Activated CD4-positive, alpha-beta T cell treated with anti-CD3 and anti-CD28 coated beads, Interleukin-2, amount 10 ng/mL, durations not matched to agents 24 days and 14 days (primary cell): ENCODE data around the gene COL4A3. TPM values are rescaled to one million over a fixed set of nuclear protein-coding genes. Genes with fewer than 3 reads are reported as not detected.
"Not testable (repeated sequence)": the region's sequence is repeated elsewhere in the genome, so short reads cannot be mapped to it uniquely, and the experiment has no call there.

Source experiments
- DNase-seq: peaks from one replicate; pipeline ENCODE4 v3.0.0; 2022
- H3K27ac Mint-ChIP-seq: one replicate; pipeline ENCODE4 v1.8.0; 2022; ENCODE audit warnings: mild to moderate bottlenecking, mixed read lengths
- H3K27me3 Mint-ChIP-seq: one replicate; pipeline ENCODE4 v1.8.0; 2022; ENCODE audit warnings: mixed read lengths
- H3K36me3 Mint-ChIP-seq: one replicate; pipeline ENCODE4 v1.8.0; 2022; ENCODE audit warnings: low read depth, mild to moderate bottlenecking, mixed read lengths
- H3K4me1 Mint-ChIP-seq: one replicate; pipeline ENCODE4 v1.8.0; 2021; ENCODE audit warnings: mixed read lengths
- H3K4me3 Mint-ChIP-seq: one replicate; pipeline ENCODE4 v1.8.0; 2022; ENCODE audit warnings: mild to moderate bottlenecking, moderate library complexity, mixed read lengths
- H3K9me3 Mint-ChIP-seq: one replicate; pipeline ENCODE4 v1.8.0; 2021; ENCODE audit warnings: mixed read lengths
- intact Hi-C: fragments of 100-400 bp; cut with micrococcal nuclease; formaldehyde crosslinking; loops from one replicate; pipeline ENCODE4 v1.15.1; 2023
- total RNA-seq: library from RNA; stranded (reverse); gene quantifications from 2 replicates; pipeline ENCODE4 v1.2.3, GENCODE V29; 2022

The COL4A3 gene
- total RNA-seq, 1 donor from 2014 or later = not detected

DNA sequence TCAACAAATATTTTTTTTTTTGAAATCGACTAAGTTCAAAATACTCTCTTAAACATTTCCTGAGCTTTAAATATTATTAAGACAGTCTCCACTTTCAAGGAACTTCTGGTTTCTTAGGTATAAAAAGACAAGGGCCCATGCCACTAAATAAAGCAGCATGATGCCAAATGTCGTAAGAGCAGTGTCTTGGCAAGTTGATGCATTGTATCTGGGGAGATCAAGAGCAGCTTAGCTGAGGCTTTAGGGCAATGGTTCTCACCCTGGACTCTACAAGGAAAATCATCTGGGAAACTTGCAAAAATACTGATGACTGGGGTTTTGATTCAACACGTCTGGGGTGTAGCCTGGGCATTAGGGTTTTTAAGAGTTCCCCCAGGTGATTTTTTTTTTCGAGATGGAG, 41.3 kb downstream of the COL4A3 start:
- Mint-ChIP-seq H3K36me3 (no peaks in the 10 kb centered on the region), H3K27me3 (no peaks in the 10 kb centered on the region), H3K9me3 (no peaks in the 10 kb centered on the region), H3K27ac (no peak overlapping the region), H3K4me1 (no peaks in the 10 kb centered on the region), H3K4me3 (no peak overlapping the region)
- intact Hi-C loops = no loop called here
- DNase-seq = no peak

DNA sequence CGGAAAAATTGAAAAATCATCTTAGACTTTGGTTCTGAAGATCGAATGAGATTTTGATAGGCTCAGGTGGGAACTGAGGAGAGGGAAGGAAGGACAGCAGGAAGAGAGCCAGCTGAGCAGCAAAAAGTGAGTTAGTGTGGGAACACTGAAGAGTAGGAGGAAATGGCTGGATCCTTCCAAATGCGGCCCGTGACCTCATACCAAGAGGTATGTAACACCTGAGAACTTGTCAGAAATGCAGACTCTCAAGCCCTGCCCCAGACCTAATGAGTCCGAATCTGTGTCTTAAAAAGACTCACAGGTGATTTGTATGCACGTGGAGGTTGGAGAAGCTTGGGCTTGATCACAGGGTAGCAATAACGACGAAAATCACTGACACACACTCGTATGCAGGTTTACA, 42.0 kb downstream of the COL4A3 start:
- H3K27me3 Mint-ChIP-seq = no peaks in the 10 kb centered on the region
- no peak for DNase-seq
- H3K9me3 Mint-ChIP-seq = no peaks in the 10 kb centered on the region
- H3K27ac Mint-ChIP-seq = no peak overlapping the region
- no peaks in the 10 kb centered on the region for H3K36me3 Mint-ChIP-seq
- no peak overlapping the region for H3K4me3 Mint-ChIP-seq
- intact Hi-C loops = no loop called here
- no peaks in the 10 kb centered on the region for H3K4me1 Mint-ChIP-seq

GRCh38 chr2:227207573-227207972, 43.1 kb downstream of the COL4A3 start:
- no peak for DNase-seq
- Mint-ChIP-seq H3K27me3 (no peaks in the 10 kb centered on the region), H3K4me3 (no peak overlapping the region), H3K36me3 (no peaks in the 10 kb centered on the region), H3K9me3 (no peaks in the 10 kb centered on the region), H3K4me1 (no peaks in the 10 kb centered on the region), H3K27ac (no peak overlapping the region)
- intact Hi-C loops = no loop called here

DNA sequence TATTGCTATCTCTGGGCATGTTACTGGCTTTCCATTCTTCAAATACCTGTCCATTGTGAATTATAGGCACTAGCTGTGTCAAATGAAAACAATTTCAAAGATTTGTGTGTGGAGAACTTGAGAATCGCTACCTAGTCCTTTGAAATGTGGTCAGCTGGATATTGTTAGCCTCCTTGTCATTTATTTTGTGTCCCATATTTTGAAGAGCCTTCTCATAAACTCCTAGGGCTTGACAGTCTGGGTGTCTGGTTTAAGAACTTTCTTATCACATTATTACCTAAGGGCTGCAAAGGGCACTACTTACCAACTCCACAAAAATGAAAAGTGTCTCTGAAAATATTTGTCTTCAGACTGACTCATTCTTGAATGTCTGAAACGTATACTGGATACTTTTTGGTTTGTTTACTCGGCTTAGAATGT, 50.2 kb downstream of the COL4A3 start:
- no peak overlapping the region for H3K4me3 Mint-ChIP-seq
- no peak overlapping the region for H3K27ac Mint-ChIP-seq
- no peaks in the 10 kb centered on the region for H3K4me1 Mint-ChIP-seq
- H3K27me3 Mint-ChIP-seq = no peaks in the 10 kb centered on the region
- no peaks in the 10 kb centered on the region for H3K36me3 Mint-ChIP-seq
- H3K9me3 Mint-ChIP-seq = no peaks in the 10 kb centered on the region
- DNase-seq = no peak
- intact Hi-C loops = no loop called here

DNA sequence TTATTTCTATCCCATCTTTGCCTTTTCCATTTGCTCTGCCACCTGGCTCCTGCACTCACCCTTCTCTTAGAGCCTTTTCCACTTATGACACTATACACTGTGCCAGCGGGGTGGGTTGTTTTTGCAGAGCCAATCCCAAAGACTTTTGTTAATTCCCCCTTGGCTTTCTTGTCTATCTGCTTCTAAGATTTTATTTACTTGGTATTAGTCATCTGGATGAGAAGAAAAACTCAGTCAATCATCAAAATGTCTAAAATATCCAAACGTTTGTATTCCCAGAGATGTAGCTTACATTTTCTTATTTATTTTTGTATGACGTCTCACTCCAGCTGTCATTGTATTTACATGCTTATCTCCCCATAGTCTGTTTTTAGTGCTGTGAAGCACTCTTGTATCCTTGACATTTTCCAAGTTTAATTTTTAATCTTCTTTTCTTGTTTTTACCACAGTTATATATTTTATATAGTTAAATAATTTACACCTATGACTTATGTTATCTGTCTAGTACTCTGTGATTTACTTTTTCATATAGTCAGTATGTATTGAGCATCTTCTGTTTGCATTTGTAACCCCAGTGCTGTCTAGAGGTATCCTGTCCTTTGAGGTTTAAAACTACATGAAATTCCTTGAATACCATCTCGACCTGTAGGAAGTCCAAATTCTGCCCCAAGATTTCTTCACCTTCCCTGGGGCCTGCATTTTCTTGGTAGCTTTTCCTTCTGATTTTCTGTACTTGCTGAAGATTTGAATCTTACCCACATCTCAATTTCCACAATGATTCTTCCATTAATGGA, 55.1 kb downstream of the COL4A3 start:
- H3K27ac Mint-ChIP-seq = no peak overlapping the region
- H3K4me3 Mint-ChIP-seq = no peak overlapping the region
- H3K4me1 Mint-ChIP-seq = no peaks in the 10 kb centered on the region
- H3K9me3 Mint-ChIP-seq = no peaks in the 10 kb centered on the region
- intact Hi-C loops = no loop called here
- peak; percentile 31 for DNase-seq
- H3K36me3 Mint-ChIP-seq = no peaks in the 10 kb centered on the region
- H3K27me3 Mint-ChIP-seq = no peaks in the 10 kb centered on the region

DNA sequence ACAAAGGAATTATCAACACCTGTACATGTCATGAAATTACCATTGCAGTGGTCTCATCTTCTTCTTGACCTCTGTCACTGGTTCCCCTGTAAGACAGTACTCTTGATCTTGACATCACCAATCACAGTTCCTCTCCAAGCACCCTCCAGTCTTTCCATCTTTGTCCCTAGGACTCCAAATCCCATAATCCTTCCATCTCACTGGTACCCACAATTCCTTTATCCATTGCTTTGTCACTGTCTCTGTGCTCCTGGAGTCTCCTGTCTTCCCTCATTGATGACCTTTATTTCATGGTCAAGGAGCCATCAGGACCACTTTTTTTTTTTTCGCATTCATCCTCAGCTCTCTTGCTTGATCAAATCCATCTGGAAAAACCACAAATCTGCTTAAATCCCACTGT, 56.7 kb downstream of the COL4A3 start:
- Mint-ChIP-seq H3K36me3 (no peaks in the 10 kb centered on the region), H3K4me3 (no peak overlapping the region), H3K27ac (no peak overlapping the region), H3K9me3 (no peaks in the 10 kb centered on the region), H3K4me1 (no peaks in the 10 kb centered on the region), H3K27me3 (peaks cover 1% of the 10 kb centered on the region)
- DNase-seq = no peak
- intact Hi-C loops = no loop called here

DNA sequence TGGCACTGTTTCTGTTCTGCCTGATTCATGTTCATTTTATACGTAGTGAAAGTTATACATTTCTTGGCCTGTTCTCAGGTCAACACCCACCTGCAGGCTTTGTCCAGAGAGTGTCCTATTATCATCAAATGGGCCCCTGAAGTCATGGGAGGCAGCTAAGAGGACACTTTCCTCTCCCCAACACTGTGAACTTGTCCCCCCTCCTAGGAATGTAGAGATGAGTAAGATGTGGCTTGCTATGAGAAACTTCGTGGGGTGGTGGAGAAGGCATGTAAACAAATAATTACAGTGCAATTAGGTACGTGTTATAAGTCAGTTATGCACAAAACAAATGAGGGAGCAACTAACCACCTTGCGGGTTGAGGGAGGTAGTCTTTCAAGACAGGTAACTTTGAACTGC, 57.9 kb downstream of the COL4A3 start:
- Mint-ChIP-seq H3K4me1 (no peaks in the 10 kb centered on the region), H3K9me3 (no peaks in the 10 kb centered on the region)
- intact Hi-C loops = no loop called here

DNA sequence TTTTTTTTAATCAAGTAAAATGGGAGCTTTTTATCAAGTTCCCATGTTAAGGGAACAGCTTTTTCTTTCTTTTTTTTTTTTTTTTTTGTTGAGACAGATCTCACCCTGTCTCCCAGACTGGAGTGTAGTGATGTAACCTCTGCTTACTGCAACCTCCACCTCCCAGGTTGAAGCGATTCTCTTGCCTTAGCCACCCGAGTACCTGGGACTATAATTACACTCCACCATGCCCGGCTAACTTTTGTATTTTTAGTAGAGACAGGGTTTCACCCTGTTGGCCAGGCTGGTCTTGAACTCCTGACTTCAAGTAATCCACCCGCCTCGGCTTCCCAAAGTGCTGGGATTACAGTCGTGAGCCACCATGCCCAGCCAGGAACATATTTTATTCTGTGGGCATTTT, 61.2 kb downstream of the COL4A3 start:
- H3K27ac Mint-ChIP-seq, H3K4me1 Mint-ChIP-seq, H3K4me3 Mint-ChIP-seq, H3K36me3 Mint-ChIP-seq, DNase-seq, intact Hi-C loops, H3K9me3 Mint-ChIP-seq, H3K27me3 Mint-ChIP-seq: not testable (repeated sequence)

More for the DNA sequence above, 57.9 kb downstream of the COL4A3 start:
- no peak overlapping the region for H3K27ac Mint-ChIP-seq
- H3K27me3 Mint-ChIP-seq = peaks cover 1% of the 10 kb centered on the region
- DNase-seq = peak; percentile 17
- H3K36me3 Mint-ChIP-seq = no peaks in the 10 kb centered on the region
- no peak overlapping the region for H3K4me3 Mint-ChIP-seq

DNA sequence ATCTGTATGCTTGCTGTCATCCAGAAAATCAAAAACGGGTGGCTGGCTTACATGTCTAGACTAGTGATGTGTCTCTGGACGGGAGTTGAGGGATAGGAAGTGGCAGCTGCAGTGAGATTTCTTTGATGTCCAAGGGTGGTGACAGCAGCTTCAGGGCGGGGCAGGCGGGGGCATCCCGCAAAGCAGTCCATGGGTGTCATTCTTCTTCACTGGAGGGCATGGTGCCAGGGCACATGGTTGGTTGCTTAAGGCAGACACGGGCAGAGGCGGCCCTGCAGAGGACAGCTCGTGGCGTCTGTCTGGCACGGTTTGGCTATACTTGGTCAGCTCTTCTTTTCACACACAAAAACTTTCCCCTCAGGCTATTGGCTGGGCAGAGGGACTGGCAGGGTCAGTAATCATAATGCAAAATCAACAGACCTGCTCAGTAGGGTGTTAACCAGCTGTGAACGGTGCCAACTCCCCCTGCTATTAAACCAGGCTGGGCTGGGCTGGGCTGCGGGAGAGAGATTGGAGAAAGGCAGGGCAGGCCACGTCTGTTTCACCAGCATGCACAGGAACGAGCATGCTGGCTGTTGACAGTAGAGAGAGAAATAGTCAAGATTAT, 63.7 kb downstream of the COL4A3 start:
- Mint-ChIP-seq H3K4me1 (no peaks in the 10 kb centered on the region), H3K27ac (no peak overlapping the region), H3K36me3 (no peaks in the 10 kb centered on the region), H3K9me3 (peaks cover 5% of the 10 kb centered on the region), H3K27me3 (peaks cover 11% of the 10 kb centered on the region), H3K4me3 (no peak overlapping the region)
- no peak for DNase-seq
- intact Hi-C loops = no loop called here

DNA sequence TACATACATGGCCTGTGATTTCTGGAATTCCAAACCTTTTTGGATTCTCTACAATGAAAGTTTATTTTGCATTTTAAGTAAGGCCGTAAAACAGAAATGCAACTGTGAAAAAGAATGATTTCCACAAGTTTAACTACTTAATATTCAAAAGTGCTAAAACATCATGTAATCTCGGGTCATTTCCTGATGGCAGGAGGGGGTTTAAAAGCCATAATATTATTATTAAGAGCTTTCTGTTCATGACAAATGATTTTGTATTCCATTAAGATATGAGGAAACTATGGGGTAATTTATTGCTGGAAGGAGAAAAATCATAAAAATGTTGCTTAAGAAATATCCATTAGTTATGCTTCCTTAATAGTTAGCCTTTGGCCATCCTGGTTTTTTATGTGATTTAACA, 65.7 kb downstream of the COL4A3 start:
- Mint-ChIP-seq H3K36me3 (no peaks in the 10 kb centered on the region), H3K27me3 (peaks cover 16% of the 10 kb centered on the region), H3K27ac (no peak overlapping the region), H3K9me3 (peaks cover 5% of the 10 kb centered on the region), H3K4me1 (no peaks in the 10 kb centered on the region), H3K4me3 (no peak overlapping the region)
- no peak for DNase-seq
- intact Hi-C loops = no loop called here

GRCh38 chr2:227234429-227234828, 70.0 kb downstream of the COL4A3 start:
- Mint-ChIP-seq H3K27ac (no peak overlapping the region), H3K9me3 (peaks cover 5% of the 10 kb centered on the region), H3K4me1 (no peaks in the 10 kb centered on the region), H3K4me3 (no peak overlapping the region), H3K27me3 (peaks cover 18% of the 10 kb centered on the region), H3K36me3 (no peaks in the 10 kb centered on the region)
- intact Hi-C loops = no loop called here
- no peak for DNase-seq

- Mint-ChIP-seq H3K4me3 (no peak overlapping the region), H3K27ac (no peak overlapping the region), H3K36me3 (no peaks in the 10 kb centered on the region), H3K27me3 (peaks cover 13% of the 10 kb centered on the region), H3K4me1 (no peaks in the 10 kb centered on the region), H3K9me3 (no peaks in the 10 kb centered on the region)
- DNase-seq = no peak
- intact Hi-C loops = loop anchor here (1.0 to 2.0 kb wide), 2 partner anchors 107 to 529 kb away; no protein-coding TSS in a partner anchor
These were observed 73.4 kb downstream of the COL4A3 start for GRCh38 chr2:227237786-227238185.

DNA sequence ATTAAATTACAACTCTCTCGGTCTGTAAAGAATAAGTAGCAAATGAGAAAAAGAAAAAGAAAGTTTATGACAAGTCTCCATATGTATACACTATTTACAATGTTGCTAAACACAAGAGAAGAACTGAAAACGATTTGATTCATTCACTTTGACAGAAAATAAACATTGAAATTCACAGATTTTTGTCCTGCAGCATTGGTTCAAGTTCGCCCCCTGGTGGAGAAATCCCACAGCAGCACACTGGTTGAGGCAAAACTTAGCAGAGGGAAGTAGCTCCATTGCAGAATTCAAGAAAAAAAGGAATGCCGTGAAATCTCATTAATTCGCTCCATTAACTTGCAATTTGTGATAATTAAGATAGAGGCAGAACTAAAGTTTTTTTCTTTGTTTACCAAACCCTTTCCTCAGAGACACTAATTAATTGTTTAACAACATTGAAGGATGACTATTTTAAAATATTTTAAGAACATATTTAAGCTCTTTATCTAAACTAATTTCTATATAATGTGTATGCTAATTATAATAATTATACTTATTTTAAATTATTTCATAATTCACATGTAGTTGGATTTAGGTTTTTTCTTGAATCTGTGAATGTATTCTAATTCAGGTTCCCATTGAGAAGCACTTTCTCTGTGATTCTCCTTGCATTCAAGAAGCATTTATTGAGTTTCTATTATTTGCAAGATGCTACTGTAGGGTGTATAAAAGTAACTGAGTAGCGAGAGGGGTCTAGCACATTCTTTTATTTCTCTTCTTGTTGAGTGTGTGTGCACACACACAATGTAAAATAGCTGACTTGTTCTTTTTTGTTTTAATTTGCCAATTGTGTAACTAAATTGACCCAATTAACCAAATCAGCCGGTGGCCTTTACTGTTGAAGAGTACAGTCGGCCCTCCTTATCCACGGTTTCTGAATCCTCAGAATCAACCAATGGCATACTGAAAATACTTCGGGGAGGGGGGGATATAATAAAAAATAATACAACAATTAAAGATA, 74.1 kb downstream of the COL4A3 start:
- intact Hi-C loops = loop anchor here (1.0 to 2.0 kb wide), 2 partner anchors 108 to 528 kb away; no protein-coding TSS in a partner anchor
- no peak overlapping the region for H3K4me3 Mint-ChIP-seq
- H3K36me3 Mint-ChIP-seq = no peaks in the 10 kb centered on the region
- no peaks in the 10 kb centered on the region for H3K4me1 Mint-ChIP-seq
- peak; percentile 86 for DNase-seq
- H3K9me3 Mint-ChIP-seq = no peaks in the 10 kb centered on the region
- no peak overlapping the region for H3K27ac Mint-ChIP-seq
- H3K27me3 Mint-ChIP-seq = peaks cover 13% of the 10 kb centered on the region

- no peak for DNase-seq
- Mint-ChIP-seq H3K27ac (no peak overlapping the region), H3K4me1 (no peaks in the 10 kb centered on the region), H3K36me3 (no peaks in the 10 kb centered on the region), H3K9me3 (no peaks in the 10 kb centered on the region), H3K27me3 (peaks cover 8% of the 10 kb centered on the region), H3K4me3 (no peak overlapping the region)
- intact Hi-C loops = no loop called here
These were observed 76.6 kb downstream of the COL4A3 start for GRCh38 chr2:227241005-227241404.
